ENCODE results near the gene ARHGAP21.

ARHGAP21 gene

GRCh38 chr10:24569828-24570657 is 153.6 kb downstream of the ARHGAP21 start:
- DNase-seq, result no peak

GRCh38 chr10:24569330-24569796 is 154.3 kb downstream of the ARHGAP21 start:
- no peak for DNase-seq

- DNase-seq, result no peak
Measured at GRCh38 chr10:24568042-24568441, 155.6 kb downstream of the ARHGAP21 start.

GRCh38 chr10:24561453-24561852 is 162.2 kb downstream of the ARHGAP21 start:
- no peak for DNase-seq

- DNase-seq, result peak; percentile 31
Measured at GRCh38 chr10:24556750-24557742, 166.6 kb downstream of the ARHGAP21 start.

GRCh38 chr10:24556126-24556749 is 167.4 kb downstream of the ARHGAP21 start:
- no peak for DNase-seq

- no peak for DNase-seq
Measured at GRCh38 chr10:24554036-24554435, 169.7 kb downstream of the ARHGAP21 start.

GRCh38 chr10:24553051-24553612 is 170.6 kb downstream of the ARHGAP21 start:
- DNase-seq, result no peak

- DNase-seq, result no peak
Measured at GRCh38 chr10:24552346-24553016, 171.2 kb downstream of the ARHGAP21 start.

- DNase-seq, result no peak
Measured at GRCh38 chr10:24551161-24551560, 172.5 kb downstream of the ARHGAP21 start.

GRCh38 chr10:24550680-24551079 is 173.0 kb downstream of the ARHGAP21 start:
- no peak for DNase-seq

- no peak for DNase-seq
Measured at GRCh38 chr10:24545585-24545984, 178.1 kb downstream of the ARHGAP21 start.

- DNase-seq, result no peak
Measured at GRCh38 chr10:24544776-24545175, 178.9 kb downstream of the ARHGAP21 start.

GRCh38 chr10:24542314-24543270 is 181.1 kb downstream of the ARHGAP21 start:
- DNase-seq, result no peak

- no peak for DNase-seq
Measured at GRCh38 chr10:24541239-24541753, 182.4 kb downstream of the ARHGAP21 start.

- no peak for DNase-seq
Measured at GRCh38 chr10:24536636-24537035, 187.1 kb downstream of the ARHGAP21 start.

- no peak for DNase-seq
Measured at GRCh38 chr10:24533981-24534380, 189.7 kb downstream of the ARHGAP21 start.

All from NCI-H446 treated with DMSO at 0.1 percent for 48 hours (cell line).